ENCODE results near the gene CALY.

The CALY gene

GRCh38 chr10:133366751-133367150 is 30.1 kb upstream of the CALY start:
- no peak for DNase-seq (ENCODE audit: low read depth in 2 of 2)

GRCh38 chr10:133366130-133366478 is 29.4 kb upstream of the CALY start:
- DNase-seq (ENCODE audit: low read depth in 2 of 2): no peak

GRCh38 chr10:133365461-133366129 is 28.9 kb upstream of the CALY start:
- no peak for DNase-seq (ENCODE audit: low read depth in 2 of 2)

GRCh38 chr10:133364645-133365431 is 28.1 kb upstream of the CALY start:
- DNase-seq (ENCODE audit: low read depth in 2 of 2): no peak

- DNase-seq (ENCODE audit: low read depth in 2 of 2): no peak
Measured at GRCh38 chr10:133362846-133363245, 26.1 kb upstream of the CALY start.

GRCh38 chr10:133361773-133362441 is 25.2 kb upstream of the CALY start:
- no peak for DNase-seq (ENCODE audit: low read depth in 2 of 2)

GRCh38 chr10:133361227-133361626 is 24.5 kb upstream of the CALY start:
- DNase-seq (ENCODE audit: low read depth in 2 of 2): no peak

GRCh38 chr10:133359972-133360610 is 23.4 kb upstream of the CALY start:
- DNase-seq (ENCODE audit: low read depth in 2 of 2): no peak

- no peak for DNase-seq (ENCODE audit: low read depth in 2 of 2)
Measured at GRCh38 chr10:133359554-133359971, 22.9 kb upstream of the CALY start.

GRCh38 chr10:133358925-133359310 is 22.2 kb upstream of the CALY start:
- no peak for DNase-seq (ENCODE audit: low read depth in 2 of 2)

- no peak for DNase-seq (ENCODE audit: low read depth in 2 of 2)
Measured at GRCh38 chr10:133358162-133358924, 21.6 kb upstream of the CALY start.

GRCh38 chr10:133357285-133358161 is 20.8 kb upstream of the CALY start, which contains the start of gene FUOM:
Gene FUOM (minus strand): TSS chr10:133358019. CDS start chr10:133358007, 12 bp downstream.
- DNase-seq (ENCODE audit: low read depth in 2 of 2): peak; percentile 65 to 70

- DNase-seq (ENCODE audit: low read depth in 2 of 2): no peak
Measured at GRCh38 chr10:133356549-133357284, 20.0 kb upstream of the CALY start.

GRCh38 chr10:133355991-133356390 is 19.3 kb upstream of the CALY start:
- no peak for DNase-seq (ENCODE audit: low read depth in 2 of 2)

GRCh38 chr10:133355266-133355665 is 18.6 kb upstream of the CALY start:
- no peak for DNase-seq (ENCODE audit: low read depth in 2 of 2)

- DNase-seq (ENCODE audit: low read depth in 2 of 2): no peak
Measured at GRCh38 chr10:133354672-133355240, 18.1 kb upstream of the CALY start.

- DNase-seq (ENCODE audit: low read depth in 2 of 2): no peak
Measured at GRCh38 chr10:133353988-133354605, 17.4 kb upstream of the CALY start.

- DNase-seq (ENCODE audit: low read depth in 2 of 2): no peak
Measured at GRCh38 chr10:133353202-133353959, 16.7 kb upstream of the CALY start.

Measured in stimulated activated CD8-positive, alpha-beta memory T cell treated with anti-CD3 and anti-CD28 coated beads, Interleukin-15, amount 100 ng/mL, for 48 hours (primary cell).